ENCODE measurements around the gene PODXL.

Gene PODXL

DNA sequence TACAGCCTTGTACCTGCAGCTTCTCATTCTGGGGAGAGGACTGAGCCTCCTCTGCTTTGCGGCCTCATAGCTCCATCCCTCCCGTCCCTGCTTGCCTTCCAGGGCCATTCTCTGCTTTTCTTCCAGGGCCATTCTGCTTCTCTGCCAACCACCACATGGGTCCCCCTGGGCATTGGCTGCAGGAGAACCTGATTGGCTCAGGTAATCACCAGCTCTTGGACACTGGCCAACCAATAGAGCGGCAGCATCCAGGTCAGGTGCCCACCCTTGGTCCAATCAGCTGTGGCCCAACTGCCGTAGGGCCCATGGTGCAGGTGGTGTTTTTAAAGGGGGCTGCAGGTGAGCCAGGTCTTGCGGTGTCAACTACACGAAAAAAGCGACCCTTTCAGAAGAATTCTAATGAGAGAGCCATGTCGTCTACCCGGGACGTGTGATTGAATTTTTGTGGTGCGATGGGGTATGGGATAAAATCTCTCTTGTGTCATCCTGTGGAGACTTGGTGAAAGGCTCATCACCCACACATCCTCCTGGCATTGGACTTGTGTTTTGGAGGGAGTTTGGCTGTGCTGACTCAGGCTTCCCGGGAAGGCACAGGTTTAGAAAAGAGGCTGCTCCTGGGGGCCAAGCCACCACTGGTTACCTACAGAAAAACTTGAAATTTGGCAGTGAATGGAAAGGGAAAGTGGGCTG is 46.0 kb upstream of the PODXL start:
- no peaks in the 10 kb centered on the region for H3K9me3 ChIP-seq (ENCODE audit: severe bottlenecking)
- TF ChIP-seq CTCF (IDR thresholded peaks at IDR 0.05; ENCODE audit: low read depth, low read length): no peak
- H3K27me3 ChIP-seq (ENCODE audit: insufficient read depth, low read depth, severe bottlenecking): no peaks in the 10 kb centered on the region
- H3K36me3 ChIP-seq: no peaks in the 10 kb centered on the region
- no peak overlapping the region for H3K4me3 ChIP-seq (ENCODE audit: low read depth, low read length)
- no peak for DNase-seq
- H3K27ac ChIP-seq: no peak overlapping the region

DNA sequence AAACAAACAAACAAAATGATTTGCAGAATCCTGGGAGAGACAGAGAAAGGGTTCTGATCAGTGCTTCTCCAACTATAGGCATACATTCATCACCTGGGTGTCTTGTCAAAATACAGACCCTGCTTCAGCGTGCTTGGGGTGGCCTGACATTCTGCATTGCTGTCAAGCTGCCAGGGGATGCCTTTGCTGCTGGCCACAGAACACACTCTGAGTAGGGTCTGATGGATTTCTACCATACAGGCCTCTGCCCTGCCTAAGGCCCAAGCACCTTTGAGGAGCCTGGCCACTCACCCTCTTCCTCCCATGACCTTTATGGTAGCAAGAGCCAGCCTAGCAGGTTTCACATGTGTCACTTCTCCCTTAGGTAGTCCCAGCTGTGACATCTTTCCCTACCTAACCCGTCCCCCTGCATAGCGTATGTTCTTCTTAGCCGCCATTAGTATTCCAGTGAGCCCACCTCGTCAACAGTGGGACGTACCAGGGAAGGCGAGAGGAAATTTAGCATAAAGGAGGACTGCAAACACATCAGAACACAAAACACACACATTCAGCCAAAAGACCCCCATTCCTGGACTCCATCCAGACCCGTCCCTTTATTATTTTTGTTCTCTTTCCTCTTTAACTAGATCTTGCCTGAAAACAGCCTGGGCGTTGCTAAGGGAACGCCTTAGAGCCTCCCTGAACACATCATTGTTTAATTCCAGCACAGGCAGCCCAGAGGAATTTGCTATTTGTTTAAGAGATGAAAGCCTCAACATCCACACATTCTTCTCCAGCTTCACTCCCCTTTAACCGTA is 43.9 kb upstream of the PODXL start:
- no peaks in the 10 kb centered on the region for H3K27me3 ChIP-seq (ENCODE audit: insufficient read depth, low read depth, severe bottlenecking)
- DNase-seq: no peak
- H3K4me3 ChIP-seq (ENCODE audit: low read depth, low read length): no peak overlapping the region
- TF ChIP-seq CTCF (IDR thresholded peaks at IDR 0.05; ENCODE audit: low read depth, low read length): no peak
- H3K36me3 ChIP-seq: no peaks in the 10 kb centered on the region
- no peak overlapping the region for H3K27ac ChIP-seq
- H3K9me3 ChIP-seq (ENCODE audit: severe bottlenecking): no peaks in the 10 kb centered on the region

DNA sequence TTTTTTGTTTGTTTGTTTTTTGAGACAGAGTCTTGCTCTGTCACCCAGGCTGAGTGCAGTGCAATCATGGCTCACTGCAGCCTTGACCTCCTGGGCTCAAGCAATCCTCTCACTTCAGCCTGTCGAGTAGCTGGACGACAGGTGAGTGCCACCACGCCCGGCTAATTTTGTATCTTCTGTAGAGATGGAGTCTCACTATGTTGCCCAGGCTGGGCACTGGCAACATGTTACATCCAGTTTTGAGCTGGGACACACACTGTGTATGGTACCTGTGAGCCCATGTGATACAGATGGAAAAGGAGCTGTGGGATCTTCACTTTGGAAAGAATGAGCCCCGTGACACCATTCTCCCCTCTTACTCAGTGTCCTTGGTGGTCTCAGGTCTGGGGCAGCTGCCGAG is 40.4 kb upstream of the PODXL start:
- Histone ChIP-seq H3K27me3 (ENCODE audit: insufficient read depth, low read depth, severe bottlenecking) (no peaks in the 10 kb centered on the region), H3K9me3 (ENCODE audit: severe bottlenecking) (no peaks in the 10 kb centered on the region), H3K27ac (no peak overlapping the region), H3K4me3 (ENCODE audit: low read depth, low read length) (no peak overlapping the region), H3K36me3 (no peaks in the 10 kb centered on the region)
- DNase-seq: no peak
- no peak for TF ChIP-seq CTCF (IDR thresholded peaks at IDR 0.05; ENCODE audit: low read depth, low read length)

GRCh38 chr7:131595699-131596098 is 39.3 kb upstream of the PODXL start:
- no peaks in the 10 kb centered on the region for H3K27me3 ChIP-seq (ENCODE audit: insufficient read depth, low read depth, severe bottlenecking)
- no peak overlapping the region for H3K4me3 ChIP-seq (ENCODE audit: low read depth, low read length)
- H3K9me3 ChIP-seq (ENCODE audit: severe bottlenecking): no peaks in the 10 kb centered on the region
- TF ChIP-seq CTCF (IDR thresholded peaks at IDR 0.05; ENCODE audit: low read depth, low read length): no peak
- no peaks in the 10 kb centered on the region for H3K36me3 ChIP-seq
- no peak for DNase-seq
- no peak overlapping the region for H3K27ac ChIP-seq

- TF ChIP-seq CTCF (IDR thresholded peaks at IDR 0.05; ENCODE audit: low read depth, low read length): no peak
- no peaks in the 10 kb centered on the region for H3K9me3 ChIP-seq (ENCODE audit: severe bottlenecking)
- no peaks in the 10 kb centered on the region for H3K36me3 ChIP-seq
- DNase-seq: no peak
- no peak overlapping the region for H3K4me3 ChIP-seq (ENCODE audit: low read depth, low read length)
- H3K27ac ChIP-seq: no peak overlapping the region
- H3K27me3 ChIP-seq (ENCODE audit: insufficient read depth, low read depth, severe bottlenecking): no peaks in the 10 kb centered on the region
Observed at GRCh38 chr7:131591687-131592319, 35.4 kb upstream of the PODXL start.

All from WERI-Rb-1 (cell line).